Activated CD4-positive, alpha-beta T cell treated with anti-CD3 and anti-CD28 coated beads for 1 hour (primary cell): ENCODE data around the gene TTC21B.
"Not testable (repeated sequence)": the region's sequence is repeated elsewhere in the genome, so short reads cannot be mapped to it uniquely, and the experiment has no call there.

Source experiments
- DNase-seq: peaks from one replicate; pipeline ENCODE4 v3.0.0-alpha.2; 2020

TTC21B gene

DNA sequence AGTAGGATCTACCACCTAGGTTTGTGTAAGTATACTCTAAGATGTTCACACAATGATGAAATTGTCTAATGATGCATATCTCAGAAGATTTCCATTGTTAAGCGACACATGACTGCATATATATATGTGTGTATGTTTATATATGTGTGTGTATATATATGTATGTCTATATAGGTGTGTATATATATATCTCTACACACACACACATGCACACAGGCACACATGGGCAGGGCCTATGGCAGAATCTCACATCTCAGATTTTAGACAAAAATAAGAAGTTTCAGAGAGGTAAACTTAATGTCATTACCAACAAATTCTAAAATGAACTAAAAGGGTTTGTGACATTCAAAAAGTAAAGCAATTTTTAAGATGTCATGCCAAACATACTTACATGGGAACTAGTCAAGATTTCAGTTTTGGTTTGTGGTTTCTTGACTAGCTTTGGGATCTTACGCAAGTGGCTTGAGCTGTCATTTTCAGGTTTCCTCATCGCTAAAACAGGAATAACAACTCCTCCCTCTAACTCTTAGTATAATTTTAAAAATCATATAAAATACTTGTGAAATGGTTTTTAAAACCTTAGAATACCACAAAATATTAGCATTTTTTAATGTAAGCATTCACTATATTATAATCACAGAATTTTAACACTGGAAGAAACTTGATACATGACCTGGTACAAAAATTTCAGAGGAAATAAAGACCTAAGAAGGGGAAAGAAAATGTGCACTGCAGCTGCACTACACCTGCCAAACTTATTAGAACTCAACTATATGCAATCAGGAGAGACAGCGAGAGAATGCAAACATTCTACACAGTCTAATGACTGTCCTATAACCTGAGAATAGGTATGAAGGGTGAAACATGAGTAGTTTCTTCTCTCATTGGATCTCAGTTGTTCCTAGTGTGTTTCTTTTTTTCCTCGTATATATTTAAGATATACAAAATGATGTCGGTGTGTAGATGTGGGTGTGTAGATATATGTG lies 75.7 kb downstream of the TTC21B start:
- DNase-seq = no peak

DNA sequence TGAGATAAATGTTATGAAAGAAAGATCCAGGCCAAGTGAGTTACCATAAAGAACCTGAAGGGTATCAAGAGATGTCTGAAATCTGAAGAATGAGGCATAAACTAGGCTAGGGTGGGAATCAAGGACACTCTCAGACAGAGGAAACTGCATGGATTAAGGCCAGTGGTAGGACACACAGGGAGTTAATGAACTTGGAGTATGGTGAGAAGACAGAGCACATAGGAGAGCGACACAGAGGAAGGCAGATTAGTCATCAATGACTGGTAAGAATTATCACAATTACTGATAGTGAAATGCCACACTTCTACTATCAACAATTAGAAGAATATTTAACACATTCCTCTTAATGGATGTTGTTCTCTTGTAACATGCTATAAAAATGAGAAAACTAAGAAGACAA lies 76.9 kb downstream of the TTC21B start:
- DNase-seq = no peak

DNA sequence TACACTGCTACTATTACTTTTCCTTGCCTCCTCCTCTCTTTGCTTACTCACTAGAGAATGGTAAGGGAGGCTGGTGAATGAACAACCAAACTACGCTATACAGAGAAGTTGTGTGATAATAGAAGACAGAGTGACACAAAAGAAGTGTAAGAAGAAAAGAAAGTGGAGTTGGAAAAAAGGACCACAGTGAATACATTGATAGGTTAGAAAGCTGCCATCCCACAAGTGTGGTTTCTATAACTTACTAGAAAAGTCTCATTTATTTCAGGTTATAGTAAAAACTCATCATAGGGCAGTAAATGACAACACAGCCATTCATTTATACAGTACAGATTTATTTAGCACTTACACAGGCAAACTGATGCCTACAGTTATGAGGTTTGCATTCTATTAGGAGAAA lies 77.3 kb downstream of the TTC21B start:
- no peak for DNase-seq

DNA sequence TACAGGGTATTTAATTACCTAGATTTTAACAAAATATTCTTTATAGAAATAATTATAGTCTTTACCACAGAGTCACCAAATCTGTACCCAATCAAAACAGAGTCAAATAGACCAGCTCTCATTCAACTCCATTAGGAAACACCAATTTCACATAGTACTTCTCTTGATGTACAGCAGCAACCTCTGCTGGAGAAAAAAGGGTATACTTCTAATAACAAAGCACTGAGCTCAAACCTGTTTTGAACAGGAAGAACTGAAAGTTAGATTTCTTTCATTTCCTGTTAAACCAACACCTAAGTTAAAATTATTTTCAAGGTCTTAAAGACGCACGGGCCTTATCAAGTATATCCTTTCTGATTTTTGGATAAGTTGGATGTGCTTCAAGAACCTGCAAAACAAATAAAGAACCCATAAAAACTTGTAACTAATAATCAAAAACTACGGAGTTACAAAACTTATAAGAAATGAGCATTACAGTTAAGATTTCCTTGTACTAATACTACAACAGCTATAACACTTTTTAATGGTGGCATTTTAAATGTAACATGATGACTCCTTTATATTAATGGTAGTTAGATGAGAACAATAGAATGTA lies 79.0 kb downstream of the TTC21B start:
- DNase-seq = no peak

- no peak for DNase-seq
Observed at GRCh38 chr2:165872101-165872791, 81.3 kb downstream of the TTC21B start.

- DNase-seq = no peak
Observed at GRCh38 chr2:165871025-165871424, 82.6 kb downstream of the TTC21B start.

DNA sequence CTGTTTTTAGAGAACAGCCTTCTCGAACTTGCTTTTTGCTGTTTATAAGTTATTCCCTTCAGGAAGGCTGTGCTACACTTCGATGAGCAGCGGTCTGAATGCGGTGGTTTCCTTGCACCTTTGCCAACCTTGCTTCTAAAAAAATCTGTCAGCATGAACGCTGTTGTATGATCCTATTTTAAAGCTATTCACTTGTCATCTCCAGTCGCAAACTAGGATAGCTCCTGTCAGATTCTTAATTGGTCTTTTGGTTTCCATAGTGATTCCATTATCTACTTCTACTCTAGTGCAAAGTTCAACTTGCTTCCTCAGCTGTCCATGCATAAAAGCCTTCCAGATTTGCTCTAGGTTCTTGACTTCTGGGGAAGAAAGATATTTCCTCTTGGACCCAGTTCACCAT lies 83.2 kb downstream of the TTC21B start:
- DNase-seq = no peak

GRCh38 chr2:165868211-165868610 lies 85.4 kb downstream of the TTC21B start:
- no peak for DNase-seq

GRCh38 chr2:165864296-165864695 lies 89.3 kb downstream of the TTC21B start:
- DNase-seq = no peak

DNA sequence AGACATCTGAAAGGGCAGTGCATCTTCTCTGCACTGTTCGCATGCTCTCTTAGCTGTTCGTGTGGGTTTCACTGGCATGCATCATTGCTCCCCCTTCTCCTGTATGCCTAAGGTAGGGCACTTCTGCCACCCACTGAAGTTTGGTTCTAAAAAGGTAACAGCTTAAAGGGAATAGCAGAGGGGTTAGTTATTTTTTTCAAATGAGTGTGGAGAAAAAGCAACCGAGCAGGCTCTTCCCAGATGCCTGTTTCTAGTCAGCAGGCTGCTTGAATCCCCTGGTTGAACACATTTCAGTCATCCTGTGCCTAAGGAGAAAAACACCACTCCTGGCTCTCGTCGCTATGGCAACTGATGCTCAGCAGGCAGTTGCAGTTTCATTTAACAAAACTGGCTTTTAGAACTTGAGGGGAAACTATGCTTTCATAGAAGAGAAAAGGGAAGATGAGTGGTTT lies 89.7 kb downstream of the TTC21B start:
- DNase-seq = no peak

GRCh38 chr2:165861083-165861482 lies 92.5 kb downstream of the TTC21B start:
- DNase-seq = not testable (repeated sequence)

- not testable (repeated sequence) for DNase-seq
Observed at GRCh38 chr2:165859723-165860122, 93.9 kb downstream of the TTC21B start.

GRCh38 chr2:165857876-165858275 lies 95.7 kb downstream of the TTC21B start:
- no peak for DNase-seq

DNA sequence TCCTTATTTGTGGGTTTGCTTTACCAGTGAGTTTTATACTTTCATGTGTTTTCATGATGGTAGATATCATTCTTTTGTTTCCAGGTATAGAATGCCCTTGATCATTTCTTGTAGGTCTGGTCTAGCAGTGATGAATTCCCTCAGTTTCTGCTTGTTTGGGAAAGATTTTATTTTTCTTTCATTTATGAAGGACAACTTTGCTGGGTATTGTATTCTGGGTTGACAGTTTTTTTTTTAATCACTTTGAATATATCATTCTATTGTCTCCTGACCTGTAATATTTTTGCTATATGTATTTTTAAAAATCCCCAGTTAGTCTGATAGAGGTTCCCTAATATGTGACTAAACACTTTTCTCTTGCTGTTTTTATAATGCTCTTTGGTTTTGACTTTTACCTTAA lies 101.2 kb downstream of the TTC21B start:
- DNase-seq = no peak

- DNase-seq = no peak
Observed at GRCh38 chr2:165847001-165847400, 106.6 kb downstream of the TTC21B start.

GRCh38 chr2:165846056-165846455 lies 107.5 kb downstream of the TTC21B start:
- DNase-seq = no peak

DNA sequence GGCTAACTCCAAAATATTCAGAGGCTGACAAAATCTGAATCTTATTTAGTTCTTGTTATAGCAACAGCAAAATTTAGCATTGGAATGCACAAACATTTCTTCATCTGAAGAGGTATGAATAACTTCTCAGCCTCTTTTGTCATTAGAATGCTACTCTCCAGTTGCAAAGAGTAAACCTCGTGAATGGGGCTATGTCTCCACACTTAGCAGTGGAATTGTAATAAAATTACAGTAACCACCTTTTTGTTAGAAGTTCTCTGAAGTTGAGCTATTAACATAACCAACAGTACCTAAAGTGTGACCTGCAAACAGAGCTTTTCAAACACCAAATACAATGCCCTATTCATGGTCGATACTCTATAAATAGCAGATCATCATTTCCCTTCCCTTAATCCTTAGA lies 109.4 kb downstream of the TTC21B start:
- DNase-seq = no peak

GRCh38 chr2:165843351-165843750 lies 110.2 kb downstream of the TTC21B start:
- no peak for DNase-seq

GRCh38 chr2:165840333-165840958 lies 113.1 kb downstream of the TTC21B start:
- no peak for DNase-seq

GRCh38 chr2:165839610-165840009 lies 114.0 kb downstream of the TTC21B start:
- DNase-seq = no peak

DNA sequence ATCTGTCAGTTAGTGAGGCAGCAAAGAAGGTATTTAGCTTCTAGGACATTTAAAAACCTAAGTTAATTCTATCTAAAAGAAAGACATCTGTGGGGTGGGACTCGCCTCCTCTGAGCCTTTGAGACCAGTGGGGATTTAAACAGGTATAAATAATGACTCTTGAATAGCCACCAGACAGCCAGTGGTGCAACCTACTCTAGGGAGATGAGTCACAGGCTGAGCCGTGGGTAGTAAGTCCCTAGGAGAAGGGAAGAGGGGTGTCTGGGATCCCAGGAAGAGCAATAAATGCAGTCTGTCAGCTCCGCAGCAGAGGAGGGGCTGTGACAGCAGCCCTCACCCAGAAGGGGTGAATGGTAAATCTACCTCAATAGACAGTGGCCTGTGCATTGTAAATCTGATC lies 116.5 kb downstream of the TTC21B start:
- no peak for DNase-seq

- DNase-seq = no peak
Observed at GRCh38 chr2:165835363-165835762, 118.2 kb downstream of the TTC21B start.

DNA sequence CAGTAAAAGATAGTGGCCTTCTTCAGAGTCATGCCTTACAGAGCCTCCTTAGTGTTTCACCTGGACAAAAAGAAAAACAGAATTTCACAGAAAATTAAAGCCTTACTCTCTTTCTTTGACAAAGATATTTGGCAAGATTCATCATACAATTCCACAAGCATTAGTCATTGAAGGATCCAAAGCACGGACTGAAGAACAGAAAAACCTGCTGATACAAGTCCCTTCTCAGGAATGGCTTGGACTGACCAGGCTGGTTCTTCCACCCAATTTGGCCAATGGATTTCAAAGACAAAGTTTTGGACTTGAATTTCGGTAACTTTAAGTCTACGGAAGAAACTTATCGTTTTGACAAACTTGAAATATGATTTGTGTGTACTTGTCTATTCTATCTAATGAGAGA lies 120.4 kb downstream of the TTC21B start:
- DNase-seq = no peak
